ENCODE measurements around the gene SDHB.

Gene SDHB

DNA sequence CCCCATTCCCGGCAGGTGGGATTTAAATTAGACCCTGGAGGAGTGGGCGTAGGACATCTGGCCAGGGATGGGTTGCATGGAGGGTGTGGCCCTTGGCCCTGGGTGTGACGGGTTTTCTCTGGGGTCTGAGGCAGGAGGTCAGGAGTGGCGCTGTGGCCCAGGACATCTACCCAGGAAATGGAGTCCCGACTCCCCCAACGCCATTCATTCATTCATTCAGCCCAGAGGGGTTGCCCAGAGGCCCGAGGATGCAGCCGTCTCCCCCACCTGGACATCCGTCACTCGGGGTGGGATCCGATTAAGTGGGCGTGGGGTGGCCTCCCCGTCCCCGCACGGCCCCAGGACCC lies 42.8 kb downstream of the SDHB start:
- TF ChIP-seq, protein P1, sequence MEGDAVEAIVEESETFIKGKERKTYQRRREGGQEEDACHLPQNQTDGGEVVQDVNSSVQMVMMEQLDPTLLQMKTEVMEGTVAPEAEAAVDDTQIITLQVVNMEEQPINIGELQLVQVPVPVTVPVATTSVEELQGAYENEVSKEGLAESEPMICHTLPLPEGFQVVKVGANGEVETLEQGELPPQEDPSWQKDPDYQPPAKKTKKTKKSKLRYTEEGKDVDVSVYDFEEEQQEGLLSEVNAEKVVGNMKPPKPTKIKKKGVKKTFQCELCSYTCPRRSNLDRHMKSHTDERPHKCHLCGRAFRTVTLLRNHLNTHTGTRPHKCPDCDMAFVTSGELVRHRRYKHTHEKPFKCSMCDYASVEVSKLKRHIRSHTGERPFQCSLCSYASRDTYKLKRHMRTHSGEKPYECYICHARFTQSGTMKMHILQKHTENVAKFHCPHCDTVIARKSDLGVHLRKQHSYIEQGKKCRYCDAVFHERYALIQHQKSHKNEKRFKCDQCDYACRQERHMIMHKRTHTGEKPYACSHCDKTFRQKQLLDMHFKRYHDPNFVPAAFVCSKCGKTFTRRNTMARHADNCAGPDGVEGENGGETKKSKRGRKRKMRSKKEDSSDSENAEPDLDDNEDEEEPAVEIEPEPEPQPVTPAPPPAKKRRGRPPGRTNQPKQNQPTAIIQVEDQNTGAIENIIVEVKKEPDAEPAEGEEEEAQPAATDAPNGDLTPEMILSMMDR (IDR thresholded peaks at IDR 0.05; ENCODE audit: borderline replicate concordance, insufficient read depth, low read depth, low read length), result no peak

DNA sequence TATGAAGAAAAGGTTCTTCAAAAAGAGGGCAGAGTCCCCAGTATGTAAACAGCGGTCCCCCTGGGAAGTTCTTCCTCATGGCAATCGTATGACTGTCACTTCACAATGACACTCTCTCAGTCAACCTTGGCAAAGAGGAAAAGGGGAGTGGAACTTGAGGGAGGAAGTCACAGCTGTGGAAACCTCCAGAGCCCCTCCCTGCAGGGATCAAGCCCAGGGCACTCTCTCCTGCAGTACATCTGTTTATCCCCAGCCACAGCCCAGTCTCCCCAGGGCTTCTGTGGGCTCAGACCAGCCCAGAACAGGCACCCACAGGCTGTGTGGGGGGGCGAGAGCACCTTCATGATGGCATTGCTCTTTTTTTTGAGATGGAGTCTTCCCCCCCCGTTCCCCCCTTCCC lies 44.1 kb downstream of the SDHB start:
- TF ChIP-seq, protein P1 (IDR thresholded peaks at IDR 0.05; ENCODE audit: borderline replicate concordance, insufficient read depth, low read depth, low read length), result no peak
- H3K4me3 ChIP-seq (ENCODE audit: low read depth, low read length), result no peak overlapping the region

More for the DNA sequence above, 42.8 kb downstream of the SDHB start:
- H3K4me3 ChIP-seq (ENCODE audit: low read depth, low read length), result peak overlapping the region; percentile 94

DNA sequence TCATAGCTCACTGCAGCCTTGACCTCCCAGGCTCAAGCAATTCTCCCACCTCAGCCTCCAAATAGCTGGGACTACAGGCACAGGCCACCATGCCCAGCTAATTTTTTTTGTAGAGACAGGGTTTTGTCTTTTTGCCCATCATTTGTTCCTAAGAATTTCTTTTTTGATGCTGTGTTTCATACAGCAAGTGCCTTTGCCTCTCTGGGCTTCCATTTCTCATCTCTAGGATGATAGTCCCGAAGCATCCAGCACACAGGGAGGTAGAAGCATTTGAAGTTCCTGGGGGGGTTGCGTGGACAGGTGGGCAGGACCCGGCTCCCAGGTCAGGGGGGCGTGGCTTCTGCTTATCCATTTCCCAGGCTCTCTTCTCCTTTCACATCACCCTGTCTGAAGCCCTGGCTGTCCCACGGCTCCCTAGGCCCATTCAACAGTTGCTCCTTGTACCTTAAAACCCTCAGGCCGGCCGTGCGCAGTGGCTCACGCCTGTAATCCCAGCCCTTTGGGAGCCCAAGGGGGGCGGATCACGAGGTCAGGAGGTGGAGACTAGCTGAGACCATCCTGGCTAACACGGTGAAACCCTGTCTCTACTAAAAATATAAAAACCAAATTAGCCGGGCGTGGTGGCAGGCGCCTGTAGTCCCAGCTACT lies 45.5 kb downstream of the SDHB start:
- no peak overlapping the region for H3K4me3 ChIP-seq (ENCODE audit: low read depth, low read length)
- TF ChIP-seq, protein P1 (IDR thresholded peaks at IDR 0.05; ENCODE audit: borderline replicate concordance, insufficient read depth, low read depth, low read length), result no peak

DNA sequence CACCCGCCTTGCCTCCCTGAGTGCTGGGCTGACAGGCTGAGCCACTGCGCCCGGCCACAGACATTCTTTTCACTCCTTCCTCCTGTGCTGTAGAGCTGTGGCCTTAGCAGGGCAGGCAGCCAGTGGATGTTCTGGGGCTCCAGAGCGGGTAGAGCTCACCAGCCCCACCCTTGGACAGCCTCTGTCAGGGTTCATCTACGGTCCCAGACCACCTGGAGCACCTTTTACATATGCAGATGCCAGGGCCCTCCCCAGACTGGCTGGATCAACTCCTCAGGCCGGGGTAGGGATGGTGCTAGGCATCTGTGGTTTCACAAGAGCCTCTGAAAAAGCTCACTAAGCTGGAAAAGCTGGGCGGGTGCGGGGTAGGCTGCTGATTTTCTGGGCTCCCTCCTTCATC lies 46.7 kb downstream of the SDHB start:
- H3K4me3 ChIP-seq (ENCODE audit: low read depth, low read length), result no peak overlapping the region
- TF ChIP-seq, protein P1 (IDR thresholded peaks at IDR 0.05; ENCODE audit: borderline replicate concordance, insufficient read depth, low read depth, low read length), result no peak

DNA sequence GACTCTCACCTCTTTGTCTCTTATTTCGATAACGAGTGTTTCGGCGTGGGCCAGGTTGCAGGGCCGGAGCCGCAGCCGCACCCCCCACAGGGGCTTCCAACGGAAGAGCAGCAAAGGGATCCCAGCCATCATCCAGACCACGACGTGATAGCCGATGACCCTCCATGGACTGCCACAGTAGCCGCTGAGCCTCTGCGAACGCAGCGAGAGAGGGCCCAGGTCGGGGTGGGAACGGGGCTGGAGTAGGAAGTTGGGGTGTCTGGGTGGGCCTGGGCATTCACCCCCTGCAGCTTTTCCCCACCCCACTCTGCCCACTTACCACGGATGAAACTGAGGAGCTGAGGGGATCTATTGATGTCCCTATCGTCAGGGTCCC lies 48.5 kb downstream of the SDHB start:
- TF ChIP-seq, protein P1 (IDR thresholded peaks at IDR 0.05; ENCODE audit: borderline replicate concordance, insufficient read depth, low read depth, low read length), result no peak

DNA sequence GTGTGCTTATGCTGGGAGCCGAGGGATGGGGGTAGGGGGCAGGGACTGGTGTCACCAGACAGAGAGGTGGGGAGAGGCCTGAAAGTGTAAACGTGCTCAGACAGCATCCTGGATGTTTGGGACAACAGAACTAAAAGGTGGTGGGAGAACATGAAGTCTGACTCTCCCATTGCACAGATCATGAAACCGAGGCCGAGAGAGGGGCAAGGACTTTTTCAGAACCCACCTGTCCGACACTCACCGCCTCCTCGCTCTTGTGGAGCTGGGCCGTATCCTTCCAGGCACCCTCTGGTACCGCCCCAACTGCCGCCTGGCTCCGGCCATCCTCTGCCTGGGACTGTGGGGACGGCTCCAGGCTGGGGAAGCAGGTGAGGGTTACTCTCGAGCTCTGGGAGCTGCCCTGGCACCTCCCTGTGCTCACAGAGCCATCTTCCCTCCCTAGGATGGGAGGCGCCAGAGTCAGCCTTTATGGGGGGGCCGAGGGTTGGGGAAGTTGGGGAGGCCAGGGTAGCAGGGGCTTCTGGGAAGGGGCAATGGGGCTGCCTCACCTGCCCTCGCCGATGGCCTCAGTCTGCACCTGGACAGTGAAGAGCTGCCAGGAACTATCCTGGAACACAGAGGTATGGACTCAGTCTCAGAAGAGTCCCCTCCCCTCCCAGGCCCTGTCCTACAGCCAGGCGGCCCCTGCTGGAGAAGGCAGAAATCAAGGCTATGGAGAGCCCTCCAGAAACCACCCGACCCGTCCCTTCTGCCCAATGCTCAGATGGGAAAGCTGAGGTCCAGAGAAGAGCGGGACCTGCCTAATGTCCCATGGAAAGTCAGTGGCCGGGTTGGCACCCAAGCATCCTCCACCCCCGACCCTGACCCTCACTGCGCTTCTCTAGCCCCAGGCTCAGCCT lies 49.1 kb downstream of the SDHB start:
- TF ChIP-seq, protein P1 (IDR thresholded peaks at IDR 0.05; ENCODE audit: borderline replicate concordance, insufficient read depth, low read depth, low read length), result no peak
- H3K4me3 ChIP-seq (ENCODE audit: low read depth, low read length), result no peak overlapping the region

More for the DNA sequence above, 48.5 kb downstream of the SDHB start:
- no peak overlapping the region for H3K4me3 ChIP-seq (ENCODE audit: low read depth, low read length)

DNA sequence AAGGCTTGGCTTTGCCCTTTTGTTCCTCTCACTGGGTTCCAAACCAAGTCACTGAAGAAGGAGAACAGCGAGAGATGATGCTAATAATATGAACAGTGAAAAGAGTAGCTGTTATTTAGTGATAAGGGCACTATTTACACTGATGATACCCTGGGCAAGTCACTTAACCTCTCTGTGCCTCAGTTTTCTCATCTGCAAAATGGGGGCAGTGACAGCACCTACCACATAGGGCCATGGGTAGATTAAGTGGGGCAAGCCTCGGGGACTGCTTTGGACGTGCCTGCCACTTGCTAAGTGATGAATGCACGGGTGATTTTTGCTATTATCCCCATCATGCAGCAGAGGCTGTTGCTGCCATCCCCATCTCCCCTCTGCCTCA lies 51.3 kb downstream of the SDHB start:
- TF ChIP-seq, protein P1 (IDR thresholded peaks at IDR 0.05; ENCODE audit: borderline replicate concordance, insufficient read depth, low read depth, low read length), result no peak
- no peak overlapping the region for H3K4me3 ChIP-seq (ENCODE audit: low read depth, low read length)
